Placental epithelial cell (primary cell): Measurements from ENCODE around the gene NTN5. TPM values are rescaled to one million over a fixed set of nuclear protein-coding genes. Genes with fewer than 3 reads are reported as not detected.

Source experiments
- total RNA-seq: library from RNA; depleted of rRNA; stranded (reverse); fragments of >200 nt; gene quantifications from 2 replicates; pipeline ENCODE4 v1.2.3, GENCODE V29; 2012

The NTN5 gene, protein sequence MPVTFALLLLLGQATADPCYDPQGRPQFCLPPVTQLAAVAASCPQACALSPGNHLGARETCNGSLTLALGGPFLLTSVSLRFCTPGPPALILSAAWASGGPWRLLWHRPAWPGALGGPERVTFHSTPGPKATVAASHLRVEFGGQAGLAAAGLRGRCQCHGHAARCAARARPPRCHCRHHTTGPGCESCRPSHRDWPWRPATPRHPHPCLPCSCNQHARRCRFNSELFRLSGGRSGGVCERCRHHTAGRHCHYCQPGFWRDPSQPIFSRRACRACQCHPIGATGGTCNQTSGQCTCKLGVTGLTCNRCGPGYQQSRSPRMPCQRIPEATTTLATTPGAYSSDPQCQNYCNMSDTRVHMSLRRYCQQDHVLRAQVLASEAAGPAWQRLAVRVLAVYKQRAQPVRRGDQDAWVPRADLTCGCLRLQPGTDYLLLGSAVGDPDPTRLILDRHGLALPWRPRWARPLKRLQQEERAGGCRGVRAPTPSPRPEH
- total RNA-seq: 0.11 and 0.39 TPM in 2 replicates

DNA sequence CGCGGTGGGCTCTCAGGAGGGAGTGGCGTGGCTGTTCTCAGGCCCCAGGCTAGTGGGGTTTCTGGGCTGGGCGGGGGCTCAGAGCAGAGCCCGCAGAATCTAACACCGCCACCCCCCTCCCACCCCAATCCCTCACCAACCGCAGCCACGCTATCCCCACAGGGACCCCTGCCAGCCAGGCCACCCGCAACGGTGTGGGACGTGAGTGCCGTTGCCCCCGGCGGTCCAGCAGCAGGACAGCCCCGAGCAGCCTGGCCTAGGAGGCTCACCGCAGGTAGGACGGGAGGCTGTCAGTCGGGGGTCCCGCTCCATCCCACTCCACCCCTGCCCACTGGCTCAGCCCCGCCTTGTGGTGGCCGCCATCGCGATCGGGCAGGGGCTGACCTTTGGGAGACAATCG lies at the start of gene NTN5:
NTN5 (minus strand) TSS at position 24 of the 400 bp plus-strand sequence. CDS start 2,031 bp downstream, outside the sequence.

DNA sequence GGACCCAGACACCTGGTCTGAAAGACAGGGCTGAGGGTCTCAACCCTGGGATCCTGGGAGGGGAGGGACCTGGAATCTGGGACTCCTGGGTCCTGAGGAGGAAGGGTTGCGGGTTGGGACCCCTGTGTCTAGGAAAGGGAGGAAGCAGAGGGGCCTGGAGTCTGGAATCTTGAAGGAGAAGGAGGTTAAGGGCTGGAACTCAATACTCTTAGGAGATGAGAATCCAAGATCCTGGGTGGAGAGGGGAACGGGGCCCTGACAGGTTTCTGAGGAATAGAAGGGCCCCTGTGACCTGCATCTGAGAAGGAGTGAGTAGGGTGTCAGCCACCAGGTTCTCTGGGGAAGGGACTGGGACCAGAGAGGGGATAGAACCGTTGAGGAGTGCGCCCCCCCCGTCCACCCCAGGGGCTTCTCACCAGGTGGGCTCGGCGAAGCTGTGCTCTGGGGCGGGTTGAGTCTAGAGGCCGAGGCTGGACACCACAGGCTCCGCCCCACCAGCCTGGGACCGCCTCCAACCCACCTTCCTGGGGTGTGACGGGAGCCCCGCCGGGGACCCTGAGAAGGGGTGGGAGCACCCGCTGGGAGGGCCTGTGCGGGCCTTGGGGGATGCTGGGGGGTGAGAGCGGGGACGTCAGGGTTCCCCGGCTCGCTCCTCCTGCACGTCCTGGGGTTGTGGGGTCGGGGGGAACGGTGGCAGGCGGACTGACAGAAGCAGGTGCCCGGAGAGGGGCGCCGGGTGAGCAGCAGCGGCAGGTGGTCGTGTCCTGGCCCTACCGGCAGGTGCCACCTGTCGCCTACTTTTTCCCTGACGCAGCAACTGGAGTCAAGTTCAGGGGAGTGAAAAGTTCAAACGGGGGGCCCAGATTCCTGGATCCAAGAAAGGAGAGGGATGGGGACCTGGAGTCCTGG lies 46.7 kb upstream of the NTN5 start, which contains the start of gene MAMSTR:
MAMSTR (minus strand) TSS at position 463 of the 909 bp plus-strand sequence. CDS start 694 bp downstream, outside the sequence.

DNA sequence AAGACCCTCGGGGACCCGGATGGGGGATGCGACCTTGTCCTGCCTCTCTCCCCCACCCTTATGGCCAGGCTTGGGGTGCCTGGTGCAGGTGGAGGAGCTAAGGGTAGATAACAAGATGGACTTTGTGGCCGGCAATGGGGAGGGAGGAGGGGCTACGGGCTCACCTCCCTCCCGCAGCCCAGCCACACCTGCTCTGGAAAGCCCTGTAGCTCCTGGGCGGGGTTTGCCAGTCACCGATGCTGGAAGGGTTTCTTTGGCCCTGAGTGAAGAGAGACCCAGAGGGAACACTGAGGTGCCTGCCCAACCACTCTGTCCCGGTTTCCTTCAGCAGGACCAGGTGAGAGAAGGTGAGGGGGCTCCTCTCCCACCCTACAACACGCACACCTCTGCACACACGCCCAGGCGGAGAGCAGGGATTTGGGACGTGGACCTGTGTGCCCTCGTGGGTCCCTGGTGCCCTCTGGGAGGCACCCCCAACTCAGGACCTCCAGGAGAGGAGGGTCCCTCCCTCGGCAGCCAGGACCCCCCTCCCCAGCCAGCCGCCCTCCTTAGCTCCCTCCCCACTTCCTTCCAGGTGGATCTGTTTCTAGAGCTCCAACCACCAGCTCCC lies 23.0 kb upstream of the NTN5 start, which contains the start of gene FUT2:
FUT2 (plus strand) TSS at position 229 of the 610 bp plus-strand sequence. CDS start 6,986 bp downstream, outside the sequence.

DNA sequence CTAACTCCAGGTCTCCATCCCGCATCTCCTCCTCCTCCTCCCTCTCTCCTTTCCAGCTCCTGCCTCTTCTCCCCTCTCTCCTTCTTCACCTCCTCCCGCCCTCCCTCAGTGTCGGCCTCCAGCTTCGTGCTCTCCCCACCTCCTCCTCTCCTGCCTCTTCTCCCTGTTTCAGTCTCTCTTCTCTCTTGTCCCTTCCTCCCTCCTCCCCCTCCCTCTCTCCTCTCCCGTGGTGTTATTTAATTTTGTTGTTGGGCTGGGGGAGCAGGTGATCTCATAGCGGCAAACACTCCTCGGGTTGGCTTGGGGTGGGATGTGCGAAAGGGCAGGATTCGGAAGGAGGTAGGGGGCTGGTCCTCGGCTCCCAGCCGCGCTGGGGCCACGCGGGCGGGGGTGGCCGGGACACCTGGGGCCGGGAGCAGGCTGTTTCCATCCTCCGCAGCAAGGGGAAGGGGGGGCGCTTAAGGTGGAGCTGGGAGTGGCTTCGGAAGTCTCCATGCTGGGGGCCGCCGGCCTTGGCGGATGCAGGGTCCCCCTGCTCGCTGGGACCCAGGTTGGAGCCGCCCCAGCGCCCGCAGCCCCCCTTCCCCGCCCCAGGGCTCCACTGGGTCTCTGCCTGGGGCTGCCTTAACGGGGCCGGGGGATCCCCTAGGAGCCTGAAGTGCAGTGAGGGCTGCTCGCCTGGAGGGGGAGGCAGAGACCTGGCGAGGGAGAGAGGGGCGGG lies 26.7 kb downstream of the NTN5 start, which contains the start of gene CA11:
CA11 (minus strand) TSS at position 187 of the 721 bp plus-strand sequence. CDS start 555 bp downstream, outside the sequence.

DNA sequence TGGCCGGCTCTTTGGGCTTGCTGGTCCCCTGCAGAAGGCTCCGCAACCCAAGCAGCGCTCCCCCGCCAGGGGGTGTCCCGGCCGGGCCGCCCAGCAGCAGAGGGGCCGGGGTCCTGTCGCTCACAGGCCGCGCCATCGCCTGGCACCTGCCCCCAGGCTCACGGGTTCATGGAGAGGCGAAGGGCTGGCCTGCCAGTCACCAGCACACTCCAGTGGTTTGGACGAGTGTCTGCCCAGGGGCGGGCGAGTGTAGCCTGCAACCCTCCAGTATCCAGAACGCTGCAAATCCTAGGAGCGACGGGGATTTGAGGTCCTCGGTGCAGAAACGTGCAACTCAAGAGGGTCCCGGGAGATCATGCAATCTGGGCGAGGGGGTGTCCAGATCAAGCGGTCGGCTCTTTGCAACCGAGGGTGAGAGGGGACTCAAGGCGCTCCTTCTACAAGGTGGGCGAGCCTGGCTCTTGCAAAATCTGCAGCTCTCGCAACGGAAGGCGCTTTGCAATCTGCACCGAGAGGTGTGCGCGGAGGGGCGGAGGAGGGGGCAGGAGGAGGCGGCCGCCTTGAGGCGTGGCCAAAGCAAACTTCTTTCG lies 35.9 kb downstream of the NTN5 start, which contains the start of gene DBP:
DBP (minus strand) TSS at position 521 of the 590 bp plus-strand sequence; CDS start at position 136, 385 bp downstream.

DNA sequence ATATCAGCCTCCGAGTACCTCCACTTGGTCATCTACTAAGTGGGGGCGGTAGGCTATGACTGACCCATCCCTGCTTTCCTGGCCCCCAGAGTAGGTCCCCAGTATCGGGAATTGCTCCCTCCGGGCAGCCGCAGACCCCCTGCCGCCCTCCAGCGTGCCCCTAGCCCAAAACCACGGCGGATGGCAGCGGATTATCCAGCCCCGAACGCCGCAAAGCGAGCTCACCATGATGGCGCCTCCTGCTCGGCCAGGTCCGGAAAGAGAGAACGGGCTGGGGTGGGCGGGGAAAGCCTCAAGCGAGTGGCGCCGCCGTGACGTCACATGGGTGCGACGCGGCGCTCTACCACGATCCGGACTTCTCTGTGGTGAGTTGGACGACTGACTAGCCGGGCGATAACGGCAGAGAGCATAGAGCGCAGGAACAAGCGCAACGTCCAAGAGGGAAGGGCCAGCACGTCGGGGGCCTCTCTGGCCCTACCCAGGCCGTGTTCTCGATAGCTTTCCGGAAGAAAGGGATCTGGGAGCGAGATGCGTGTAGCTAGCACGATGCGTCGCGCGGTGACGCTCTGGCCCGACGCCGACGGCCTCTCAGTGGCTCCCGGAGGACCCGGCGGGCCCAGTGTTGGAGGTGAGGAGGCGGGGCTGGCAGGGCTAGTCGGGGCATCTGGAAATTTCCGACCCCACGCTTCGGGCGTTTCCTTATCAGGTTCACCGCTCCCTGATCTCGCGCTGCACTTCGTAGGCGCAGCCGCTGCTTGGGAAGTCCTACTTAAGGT lies 53.7 kb downstream of the NTN5 start, which contains the start of the genes RPL18 and SPHK2:
RPL18 (minus strand) TSS at position 263 of the 776 bp plus-strand sequence; CDS start at position 228, 35 bp downstream.
SPHK2 (plus strand) TSS at position 591 of the 776 bp plus-strand sequence. CDS start 1,009 bp downstream, outside the sequence.

DNA sequence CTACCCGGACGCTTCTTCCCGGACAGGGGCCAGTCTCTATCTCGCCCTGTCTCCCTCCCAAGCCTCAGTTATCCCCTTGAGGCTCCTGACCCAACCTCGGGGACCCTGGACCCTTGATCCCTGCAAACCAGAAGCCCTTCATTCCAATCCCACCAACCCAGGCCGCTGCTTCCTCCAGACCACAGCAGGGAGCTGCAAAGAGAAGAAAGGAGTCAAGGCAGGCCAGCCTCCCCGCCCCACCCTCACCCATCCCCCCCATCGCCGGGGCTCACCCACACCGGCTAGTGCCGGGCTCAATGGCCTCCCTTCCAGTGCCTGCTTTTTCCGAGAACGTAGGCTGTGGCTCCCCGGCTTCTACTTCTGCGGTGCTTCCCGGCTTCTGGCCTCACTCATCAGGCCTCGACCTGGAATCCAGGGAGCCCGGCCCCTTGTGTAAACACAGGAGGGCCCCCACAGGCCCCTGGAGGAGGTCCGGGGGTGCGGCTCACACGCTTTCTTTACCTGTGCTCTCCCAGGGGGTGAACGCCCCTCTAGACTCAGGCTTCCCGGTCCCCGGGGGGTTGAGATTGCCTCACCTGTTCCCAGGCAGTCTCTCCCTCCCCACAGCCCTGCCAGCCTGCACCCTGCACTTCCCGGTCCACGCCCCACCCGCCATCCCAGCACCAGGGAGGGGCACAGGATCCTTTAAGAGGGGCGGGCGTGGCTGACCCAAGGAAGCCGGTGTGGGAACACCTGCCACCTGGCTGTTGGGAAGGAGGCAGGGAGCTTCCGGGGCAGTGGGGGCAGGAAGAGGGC lies 58.2 kb downstream of the NTN5 start, which contains the start of gene FAM83E:
FAM83E (minus strand) TSS at position 641 of the 795 bp plus-strand sequence. CDS start 1,704 bp downstream, outside the sequence.

Other genes starting within 250 kb of the NTN5 start
- gene GRWD1, start 227.0 kb downstream of the NTN5 start, total RNA-seq: 18.8 and 40.3 TPM in 2 replicates
- 0.33 and 0.79 TPM in 2 replicates for gene KCNJ14, start 217.4 kb downstream of the NTN5 start, total RNA-seq
- 57.3 and 76.9 TPM in 2 replicates for gene CYTH2, start 203.6 kb downstream of the NTN5 start, total RNA-seq
- 2.1 and 2.7 TPM in 2 replicates for gene LMTK3, start 161.2 kb downstream of the NTN5 start, total RNA-seq
- 0.54 and 0.79 TPM in 2 replicates for gene SULT2B1, start 120.8 kb downstream of the NTN5 start, total RNA-seq
- not detected in 2 replicates for gene SPACA4, start 66.3 kb downstream of the NTN5 start, total RNA-seq
- 0.43 and 1.2 TPM in 2 replicates for gene FAM83E, start 57.9 kb downstream of the NTN5 start, total RNA-seq
- 1,714 and 1,895 TPM in 2 replicates for gene RPL18, start 53.8 kb downstream of the NTN5 start, total RNA-seq
- 8.2 and 9.2 TPM in 2 replicates for gene SPHK2, start 53.5 kb downstream of the NTN5 start, total RNA-seq
- gene DBP, start 35.6 kb downstream of the NTN5 start, total RNA-seq: 2.1 and 5.5 TPM in 2 replicates
- 0.11 and 5.9 TPM in 2 replicates for gene CA11, start 26.8 kb downstream of the NTN5 start, total RNA-seq
- gene FUT2, start 23.0 kb upstream of the NTN5 start, total RNA-seq: under 0.01 TPM in 1 of 2 replicates, not detected in the other
- 1.3 and 2.4 TPM in 2 replicates for gene MAMSTR, start 46.7 kb upstream of the NTN5 start, total RNA-seq
- gene RASIP1, start 67.6 kb upstream of the NTN5 start, total RNA-seq: 2.7 and 4.2 TPM in 2 replicates
- 0.39 TPM in 1 of 2 replicates, not detected in the other for gene IZUMO1, start 73.9 kb upstream of the NTN5 start, total RNA-seq
- 0.39 and 1.5 TPM in 2 replicates for gene FUT1, start 79.6 kb upstream of the NTN5 start, total RNA-seq
- gene FGF21, start 82.5 kb upstream of the NTN5 start, total RNA-seq: 0.39 TPM in 1 of 2 replicates, not detected in the other
- gene BCAT2, start 138.0 kb upstream of the NTN5 start, total RNA-seq: 15.7 and 22.6 TPM in 2 replicates
- 3.8 and 20.4 TPM in 2 replicates for gene HSD17B14, start 163.5 kb upstream of the NTN5 start, total RNA-seq
- 1.2 and 3.9 TPM in 2 replicates for gene PLEKHA4, start 195.6 kb upstream of the NTN5 start, total RNA-seq
- 28.7 and 75.8 TPM in 2 replicates for gene PPP1R15A, start 199.4 kb upstream of the NTN5 start, total RNA-seq
- 0.22 and 0.79 TPM in 2 replicates for gene TULP2, start 225.7 kb upstream of the NTN5 start, total RNA-seq
- gene NUCB1, start 227.3 kb upstream of the NTN5 start, total RNA-seq: 169 and 326 TPM in 2 replicates